CD4-positive, alpha-beta T cell (primary cell): Measurements from ENCODE around the gene GALNT8. TPM values are rescaled to one million over a fixed set of nuclear protein-coding genes. Genes with fewer than 3 reads are reported as not detected.
A peak's percentile ranks its signal among the peaks of the same experiment; 100 is the strongest.

Source experiments
- ATAC-seq: fragments of 200-7000 bp; cut with Tn5 transposase; one replicate; pipeline ENCODE4 v1.10.0; 2022; ENCODE audit warnings: mild to moderate bottlenecking; ENCODE audit not compliant: poor library complexity
- CTCF ChIA-PET: fragments of 350-600 bp; sonication (Branson Sonifier 250); formaldehyde crosslinking; loops from one replicate; lab custom pipeline; 2021; ENCODE audit warnings: antibody characterized with exemption, inconsistent platforms; lab: Charles Lee
- POLR2A ChIA-PET: fragments of 350-600 bp; sonication (Branson Sonifier 250); formaldehyde crosslinking; loops from one replicate; lab custom pipeline; 2021; ENCODE audit warnings: antibody characterized with exemption, inconsistent platforms; lab: Charles Lee
- DNase-seq, 14 experiments: peaks; one replicate each; pipeline ENCODE4 v3.0.0-alpha.2; 2013 to 2020; ENCODE audit warnings: mixed read lengths in 2 of 14
- H3K27ac ChIP-seq, 2 donors: one replicate each; pipeline versions ENCODE4 v1.5.1 to v1.7.0; 2013; ENCODE audit warnings: low read length in 2 of 2, low read depth in 1 of 2, mild to moderate bottlenecking in 1 of 2
- H3K27me3 ChIP-seq, 2 experiments: 1 replicate in 1 of 2; 2 replicates in 1 of 2; pipeline versions ENCODE4 v1.6.1 to v1.7.0; 2013; ENCODE audit warnings: low read length in 2 of 2, control low read depth in 1 of 2, mild to moderate bottlenecking in 1 of 2, moderate library complexity in 1 of 2; ENCODE audit not compliant: insufficient read depth in 2 of 2, control insufficient read depth in 1 of 2
- H3K36me3 ChIP-seq: one replicate; pipeline ENCODE4 v1.6.1; 2013; ENCODE audit warnings: low read length, control low read depth; ENCODE audit not compliant: insufficient read depth
- H3K4me1 ChIP-seq: one replicate; pipeline ENCODE4 v1.6.1; 2013; ENCODE audit warnings: low read length, control low read depth; ENCODE audit not compliant: insufficient read depth
- H3K4me3 ChIP-seq: one replicate; pipeline ENCODE4 v1.5.1; 2013; ENCODE audit warnings: mild to moderate bottlenecking, low read length, moderate library complexity
- H3K9me3 ChIP-seq, 2 experiments: 1 replicate in 1 of 2; 2 replicates in 1 of 2; pipeline versions ENCODE4 v1.6.1 to v1.7.0; 2013; ENCODE audit warnings: low read length in 2 of 2, mild to moderate bottlenecking in 2 of 2, control low read depth in 1 of 2, moderate library complexity in 1 of 2; ENCODE audit not compliant: control insufficient read depth in 1 of 2, insufficient read depth in 1 of 2
- H3K27ac Mint-ChIP-seq: one replicate; pipeline ENCODE4 v1.8.0; 2020; ENCODE audit warnings: mixed read lengths
- H3K27me3 Mint-ChIP-seq: one replicate; pipeline ENCODE4 v1.8.0; 2021; ENCODE audit warnings: mixed read lengths
- H3K36me3 Mint-ChIP-seq: one replicate; pipeline ENCODE4 v1.8.0; 2021; ENCODE audit warnings: low read depth, mixed read lengths
- H3K4me1 Mint-ChIP-seq: one replicate; pipeline ENCODE4 v1.8.0; 2021; ENCODE audit warnings: low read depth, mixed read lengths
- H3K4me3 Mint-ChIP-seq: one replicate; pipeline ENCODE4 v1.8.0; 2020; ENCODE audit warnings: mild to moderate bottlenecking, mixed read lengths
- H3K9me3 Mint-ChIP-seq: one replicate; pipeline ENCODE4 v1.8.0; 2020; ENCODE audit warnings: mixed read lengths
- intact Hi-C, 2 experiments: fragments of 100-400 bp; cut with DNase I in 1 of 2; cut with micrococcal nuclease in 1 of 2; formaldehyde crosslinking; loops; one replicate each; pipeline versions ENCODE4 v1.15.1 to v1.9.0; 2023 to 2025; cut with DNase I, micrococcal nuclease
- total RNA-seq, 174 experiments: library from RNA in 2 of 174; stranded (reverse) in 2 of 174; gene quantifications; one replicate each; pipeline ENCODE4 v1.2.3 and lab custom pipeline; 2021 to 2026
- TF ChIP-seq, protein P1 (sequence below): fragments of 200-600 bp; IDR thresholded peaks from one replicate; pipeline ENCODE4 v1.8.0; 2022; ENCODE audit warnings: antibody characterized with exemption, mild to moderate bottlenecking

Gene GALNT8
- total RNA-seq, 2 experiments from 2014 or later: 0.44 to 0.56 TPM

DNA sequence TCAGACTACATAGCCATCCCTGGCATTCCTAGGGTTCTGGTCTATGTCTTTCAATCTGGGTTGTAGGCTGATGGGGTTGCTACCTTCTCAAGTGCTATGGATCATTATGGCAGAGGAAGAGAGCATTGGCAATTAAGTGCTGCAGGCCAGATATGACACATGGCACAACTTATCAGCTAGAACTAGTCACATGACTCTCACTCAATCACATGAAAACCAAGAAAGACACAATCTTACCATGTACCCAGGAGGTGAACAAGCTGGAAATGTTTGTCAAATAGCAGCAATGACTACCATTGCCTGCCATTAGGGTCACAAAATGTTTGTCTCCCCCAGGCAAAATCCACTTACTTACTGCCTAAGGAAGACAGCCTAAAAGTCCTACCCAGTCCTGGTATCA lies 80.4 kb downstream of the GALNT8 start:
- CTCF ChIA-PET: no interaction called here

DNA sequence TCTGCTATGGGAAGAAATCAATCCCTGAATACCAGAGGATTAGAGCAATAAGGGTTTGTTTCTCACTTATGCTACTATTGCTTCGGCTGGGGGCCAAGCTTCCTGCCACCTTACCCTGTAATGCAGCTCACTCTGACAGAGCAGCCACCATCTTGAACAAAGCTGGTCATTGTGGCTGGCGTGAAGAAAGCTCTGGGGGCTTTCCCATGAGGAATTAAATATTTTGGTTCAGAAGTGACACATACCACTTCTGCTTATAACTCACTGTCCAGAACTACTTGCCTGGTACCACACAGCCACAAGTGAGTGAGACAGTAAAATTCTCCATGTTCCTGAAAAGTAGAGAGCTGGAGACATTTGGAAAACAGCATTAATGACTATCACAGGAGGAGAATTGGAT lies 82.6 kb downstream of the GALNT8 start:
- Histone ChIP-seq H3K36me3 (no peaks in the 10 kb centered on the region), H3K27ac (no peak overlapping the region), H3K4me3 (no peak overlapping the region), H3K4me1 (peaks cover 13% of the 10 kb centered on the region), H3K9me3 (no peaks in the 10 kb centered on the region), H3K27me3 (peaks cover 0 to 7% of the 10 kb centered on the region in 2 experiments)
- no peaks in the 10 kb centered on the region for H3K36me3 Mint-ChIP-seq
- H3K4me3 Mint-ChIP-seq: no peak overlapping the region
- ATAC-seq (no peak), DNase-seq (no peak)
- CTCF ChIA-PET: interaction anchor here (0.6 kb wide), 1 partner anchor 1835 kb away, joined by 3 read pairs; no protein-coding TSS in a partner anchor
- peaks cover 16% of the 10 kb centered on the region for H3K4me1 Mint-ChIP-seq
- intact Hi-C loops: no loop called here
- TF ChIP-seq, protein P1, sequence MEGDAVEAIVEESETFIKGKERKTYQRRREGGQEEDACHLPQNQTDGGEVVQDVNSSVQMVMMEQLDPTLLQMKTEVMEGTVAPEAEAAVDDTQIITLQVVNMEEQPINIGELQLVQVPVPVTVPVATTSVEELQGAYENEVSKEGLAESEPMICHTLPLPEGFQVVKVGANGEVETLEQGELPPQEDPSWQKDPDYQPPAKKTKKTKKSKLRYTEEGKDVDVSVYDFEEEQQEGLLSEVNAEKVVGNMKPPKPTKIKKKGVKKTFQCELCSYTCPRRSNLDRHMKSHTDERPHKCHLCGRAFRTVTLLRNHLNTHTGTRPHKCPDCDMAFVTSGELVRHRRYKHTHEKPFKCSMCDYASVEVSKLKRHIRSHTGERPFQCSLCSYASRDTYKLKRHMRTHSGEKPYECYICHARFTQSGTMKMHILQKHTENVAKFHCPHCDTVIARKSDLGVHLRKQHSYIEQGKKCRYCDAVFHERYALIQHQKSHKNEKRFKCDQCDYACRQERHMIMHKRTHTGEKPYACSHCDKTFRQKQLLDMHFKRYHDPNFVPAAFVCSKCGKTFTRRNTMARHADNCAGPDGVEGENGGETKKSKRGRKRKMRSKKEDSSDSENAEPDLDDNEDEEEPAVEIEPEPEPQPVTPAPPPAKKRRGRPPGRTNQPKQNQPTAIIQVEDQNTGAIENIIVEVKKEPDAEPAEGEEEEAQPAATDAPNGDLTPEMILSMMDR: no peak
- peaks cover 40% of the 10 kb centered on the region for H3K27me3 Mint-ChIP-seq
- no peak overlapping the region for H3K27ac Mint-ChIP-seq
- H3K9me3 Mint-ChIP-seq: no peaks in the 10 kb centered on the region
- POLR2A ChIA-PET: no interaction called here

More for the DNA sequence above, 80.4 kb downstream of the GALNT8 start:
- H3K27me3 ChIP-seq: peaks cover 3 to 7% of the 10 kb centered on the region in 2 experiments
- DNase-seq (no peak), ATAC-seq (no peak)
- TF ChIP-seq, protein P1: no peak
- H3K27ac ChIP-seq: no peak overlapping the region
- no peaks in the 10 kb centered on the region for H3K36me3 ChIP-seq
- H3K4me1 Mint-ChIP-seq: no peaks in the 10 kb centered on the region
- no peaks in the 10 kb centered on the region for H3K9me3 ChIP-seq
- no peak overlapping the region for H3K4me3 ChIP-seq
- no peak overlapping the region for H3K27ac Mint-ChIP-seq
- POLR2A ChIA-PET: no interaction called here
- intact Hi-C loops: no loop called here
- no peak overlapping the region for H3K4me3 Mint-ChIP-seq
- no peaks in the 10 kb centered on the region for H3K36me3 Mint-ChIP-seq
- peaks cover 32% of the 10 kb centered on the region for H3K27me3 Mint-ChIP-seq
- no peaks in the 10 kb centered on the region for H3K9me3 Mint-ChIP-seq
- no peaks in the 10 kb centered on the region for H3K4me1 ChIP-seq

DNA sequence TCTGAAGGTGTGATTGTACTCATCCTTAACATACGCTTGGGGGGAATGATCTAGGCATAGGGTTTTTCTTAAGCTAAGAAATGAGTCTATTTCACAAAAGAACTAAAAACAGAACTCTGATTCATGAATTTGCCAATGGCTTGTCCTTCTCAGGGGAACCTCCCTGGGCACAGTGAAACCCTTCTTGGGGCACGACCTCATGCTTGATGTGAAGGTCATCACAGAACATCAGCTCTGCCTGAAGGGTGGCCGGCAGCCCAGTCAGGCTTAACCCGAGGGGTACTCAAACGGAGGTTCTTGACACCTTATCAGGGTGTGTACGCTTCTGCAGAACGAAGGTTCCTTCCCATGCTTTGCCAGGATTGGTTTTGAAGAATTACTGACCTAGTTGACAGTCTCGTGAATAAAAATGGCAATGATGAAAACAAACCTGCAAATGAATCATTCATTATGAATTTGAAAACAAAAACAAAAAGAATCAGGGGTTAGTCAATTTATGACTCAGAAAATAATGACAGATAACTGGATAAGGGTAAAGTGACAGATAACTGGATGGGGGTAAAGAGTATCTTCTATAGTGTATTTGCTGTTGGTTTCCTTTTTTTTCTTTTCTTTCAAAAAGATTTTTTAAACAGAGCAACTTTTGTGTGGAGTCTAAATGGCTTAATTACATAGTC lies 86.4 kb downstream of the GALNT8 start:
- Histone ChIP-seq H3K36me3 (no peaks in the 10 kb centered on the region), H3K27ac (no peak overlapping the region), H3K4me3 (no peak overlapping the region), H3K4me1 (peaks cover 39% of the 10 kb centered on the region), H3K9me3 (peaks cover 0 to 5% of the 10 kb centered on the region in 2 experiments), H3K27me3 (peaks cover 9 to 12% of the 10 kb centered on the region in 2 experiments)
- H3K27ac Mint-ChIP-seq: peak overlapping the region; percentile 4
- TF ChIP-seq, protein P1: no peak
- intact Hi-C loops: no loop called here
- no peaks in the 10 kb centered on the region for H3K9me3 Mint-ChIP-seq
- H3K36me3 Mint-ChIP-seq: no peaks in the 10 kb centered on the region
- ATAC-seq (peak; percentile 18), DNase-seq (no peak)
- H3K4me3 Mint-ChIP-seq: peak overlapping the region; percentile 5
- peaks cover 48% of the 10 kb centered on the region for H3K27me3 Mint-ChIP-seq
- ChIA-PET CTCF (interaction anchor here (1.1 kb wide), 1 partner anchor 49 kb away, joined by 3 read pairs; no protein-coding TSS in a partner anchor), POLR2A (no interaction called here)
- peaks cover 37% of the 10 kb centered on the region for H3K4me1 Mint-ChIP-seq
